AG04449 (cell line): Measurements from ENCODE around the gene PRCD.

Experiments used
- CTCF ChIA-PET: fragments of 350-600 bp; formaldehyde crosslinking; extraction: SDS; loops from one replicate; lab custom pipeline; 2021; ENCODE audit warnings: antibody characterized with exemption; lab: Yijun Ruan, JAX
- POLR2A ChIA-PET: fragments of 400-600, 350-600 bp; formaldehyde crosslinking; extraction: SDS; loops from one replicate; lab custom pipeline; 2020; ENCODE audit warnings: antibody characterized with exemption, inconsistent platforms; lab: Yijun Ruan, JAX
- DNase-seq: peaks from one replicate; pipeline ENCODE4 v3.0.0-alpha.2; 2010; ENCODE audit warnings: low read depth, low spot score
- H3K4me3 ChIP-seq: 2 replicates; pipeline ENCODE4 v1.5.1; 2011; ENCODE audit warnings: low read depth, mild to moderate bottlenecking, control low read depth, low read length
- TF ChIP-seq, protein P1 (sequence below): IDR thresholded peaks from one replicate; pipeline ENCODE4 v1.5.1; 2011; ENCODE audit warnings: mild to moderate bottlenecking, moderate library complexity, low read length, control low read depth, inconsistent platforms; ENCODE audit not compliant: insufficient read depth; ENCODE audit errors: missing control alignments

PRCD gene

DNA sequence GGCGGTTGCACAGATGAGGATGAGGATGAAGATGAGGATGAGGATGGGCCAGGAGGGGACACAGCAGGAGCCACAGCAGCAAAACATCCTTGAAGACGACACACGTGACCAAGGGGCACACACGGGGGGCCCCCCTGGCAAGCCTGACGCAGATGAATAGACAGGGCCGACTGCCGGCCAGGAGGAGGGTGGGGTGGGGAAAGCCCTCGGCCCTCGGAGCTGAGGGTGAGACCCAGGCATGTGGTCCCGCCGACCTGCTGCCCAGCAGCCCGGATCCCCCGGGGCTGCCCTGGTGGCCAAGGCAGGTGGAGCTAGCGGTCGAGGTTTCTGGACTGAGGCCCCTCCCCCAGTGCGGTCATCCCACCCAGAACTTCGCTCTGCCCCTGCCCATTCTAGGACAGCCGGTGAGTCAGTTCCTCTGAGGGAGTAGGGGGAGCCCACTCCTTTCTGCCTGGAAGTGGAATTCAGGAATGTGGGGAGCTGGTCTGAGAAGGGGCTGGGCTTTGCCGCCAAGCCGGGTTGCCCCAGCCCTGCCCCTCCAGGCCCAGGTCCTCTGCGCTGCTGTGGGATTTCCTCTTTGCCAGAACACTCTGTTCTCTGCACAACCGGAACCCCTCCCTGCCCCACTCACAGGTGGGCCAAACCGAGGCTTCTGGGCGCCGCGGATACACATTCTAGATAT lies 12.3 kb upstream of the PRCD start:
- CTCF ChIA-PET: interaction anchor here (1.0 to 4.7 kb wide), 13 partner anchors 8 to 187 kb away, joined by 3 to 46 read pairs (median 8); partner anchors contain the start of gene PRCD
- TF ChIP-seq, protein P1, sequence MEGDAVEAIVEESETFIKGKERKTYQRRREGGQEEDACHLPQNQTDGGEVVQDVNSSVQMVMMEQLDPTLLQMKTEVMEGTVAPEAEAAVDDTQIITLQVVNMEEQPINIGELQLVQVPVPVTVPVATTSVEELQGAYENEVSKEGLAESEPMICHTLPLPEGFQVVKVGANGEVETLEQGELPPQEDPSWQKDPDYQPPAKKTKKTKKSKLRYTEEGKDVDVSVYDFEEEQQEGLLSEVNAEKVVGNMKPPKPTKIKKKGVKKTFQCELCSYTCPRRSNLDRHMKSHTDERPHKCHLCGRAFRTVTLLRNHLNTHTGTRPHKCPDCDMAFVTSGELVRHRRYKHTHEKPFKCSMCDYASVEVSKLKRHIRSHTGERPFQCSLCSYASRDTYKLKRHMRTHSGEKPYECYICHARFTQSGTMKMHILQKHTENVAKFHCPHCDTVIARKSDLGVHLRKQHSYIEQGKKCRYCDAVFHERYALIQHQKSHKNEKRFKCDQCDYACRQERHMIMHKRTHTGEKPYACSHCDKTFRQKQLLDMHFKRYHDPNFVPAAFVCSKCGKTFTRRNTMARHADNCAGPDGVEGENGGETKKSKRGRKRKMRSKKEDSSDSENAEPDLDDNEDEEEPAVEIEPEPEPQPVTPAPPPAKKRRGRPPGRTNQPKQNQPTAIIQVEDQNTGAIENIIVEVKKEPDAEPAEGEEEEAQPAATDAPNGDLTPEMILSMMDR: no peak
- POLR2A ChIA-PET: interaction anchor here (0.5 to 1.1 kb wide), 2 partner anchors 19 to 65 kb away, joined by 3 read pairs; no protein-coding TSS in a partner anchor
- H3K4me3 ChIP-seq: no peak overlapping the region
- no peak for DNase-seq

DNA sequence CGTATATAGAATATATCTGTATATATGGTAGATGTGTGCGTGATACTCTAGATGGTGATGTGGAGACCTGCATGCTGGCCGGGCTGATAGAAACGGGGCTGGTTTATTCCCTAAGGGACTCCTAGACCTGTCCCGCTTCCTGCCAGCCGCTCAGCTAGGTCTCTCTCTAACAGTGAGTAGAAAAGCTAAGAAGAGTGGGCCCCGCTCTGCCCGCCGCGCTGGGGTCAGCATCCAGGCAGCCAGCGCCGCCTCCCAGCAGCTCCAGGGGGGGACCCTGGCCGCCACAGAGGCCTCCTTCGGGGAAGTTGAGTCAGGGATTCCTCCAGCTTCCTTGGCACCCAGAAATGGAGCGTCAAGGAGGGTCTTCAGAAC lies 11.7 kb upstream of the PRCD start:
- TF ChIP-seq, protein P1: no peak
- POLR2A ChIA-PET: interaction anchor here (0.5 to 1.1 kb wide), 2 partner anchors 18 to 66 kb away, joined by 3 read pairs; no protein-coding TSS in a partner anchor
- no peak overlapping the region for H3K4me3 ChIP-seq
- DNase-seq: no peak
- CTCF ChIA-PET: interaction anchor here (1.0 to 4.7 kb wide), 15 partner anchors 8 to 186 kb away, joined by 3 to 46 read pairs (median 8); partner anchors contain the start of gene PRCD

DNA sequence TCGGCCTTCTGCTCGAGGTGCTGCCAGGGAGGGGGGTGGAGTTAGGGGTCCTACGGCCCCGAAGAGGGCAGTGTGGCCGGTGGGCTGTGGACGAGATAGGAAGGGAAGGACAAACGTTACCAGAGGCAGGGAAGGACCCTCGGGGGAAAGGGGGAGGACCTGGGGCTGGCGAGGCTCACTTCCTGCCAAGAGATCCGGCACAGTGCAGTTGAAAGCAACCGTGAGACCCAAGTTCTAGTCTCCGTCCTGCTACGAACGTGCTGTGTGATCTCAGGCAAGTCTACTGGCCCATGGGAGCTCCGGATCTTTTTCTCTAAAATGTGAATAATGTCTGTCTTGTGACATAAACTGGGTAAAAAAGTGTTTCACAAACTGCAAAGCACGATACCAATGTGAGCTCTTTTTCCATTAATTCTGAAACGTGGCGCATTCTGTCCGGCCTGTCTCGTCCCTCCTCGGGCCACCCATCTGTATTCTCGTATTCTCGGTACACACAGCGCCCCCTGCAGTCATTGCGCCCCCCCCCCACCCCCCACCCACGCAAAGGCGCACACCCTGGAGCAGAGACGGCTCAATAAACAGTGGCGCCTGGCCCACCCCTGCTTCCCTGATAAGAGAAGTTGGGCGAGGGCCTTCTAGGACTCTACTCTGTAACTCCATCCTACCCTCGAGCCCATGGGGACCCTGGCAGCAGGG lies 11.2 kb upstream of the PRCD start:
- no peak for DNase-seq
- H3K4me3 ChIP-seq: no peak overlapping the region
- TF ChIP-seq, protein P1: no peak
- ChIA-PET CTCF (interaction anchor here (1.0 to 4.7 kb wide), 15 partner anchors 9 to 186 kb away, joined by 3 to 46 read pairs (median 7); partner anchors contain the start of genes MXRA7 and PRCD), POLR2A (interaction anchor here (0.6 to 1.7 kb wide), 2 partner anchors 18 to 35 kb away, joined by 3 to 7 read pairs; no protein-coding TSS in a partner anchor)

DNA sequence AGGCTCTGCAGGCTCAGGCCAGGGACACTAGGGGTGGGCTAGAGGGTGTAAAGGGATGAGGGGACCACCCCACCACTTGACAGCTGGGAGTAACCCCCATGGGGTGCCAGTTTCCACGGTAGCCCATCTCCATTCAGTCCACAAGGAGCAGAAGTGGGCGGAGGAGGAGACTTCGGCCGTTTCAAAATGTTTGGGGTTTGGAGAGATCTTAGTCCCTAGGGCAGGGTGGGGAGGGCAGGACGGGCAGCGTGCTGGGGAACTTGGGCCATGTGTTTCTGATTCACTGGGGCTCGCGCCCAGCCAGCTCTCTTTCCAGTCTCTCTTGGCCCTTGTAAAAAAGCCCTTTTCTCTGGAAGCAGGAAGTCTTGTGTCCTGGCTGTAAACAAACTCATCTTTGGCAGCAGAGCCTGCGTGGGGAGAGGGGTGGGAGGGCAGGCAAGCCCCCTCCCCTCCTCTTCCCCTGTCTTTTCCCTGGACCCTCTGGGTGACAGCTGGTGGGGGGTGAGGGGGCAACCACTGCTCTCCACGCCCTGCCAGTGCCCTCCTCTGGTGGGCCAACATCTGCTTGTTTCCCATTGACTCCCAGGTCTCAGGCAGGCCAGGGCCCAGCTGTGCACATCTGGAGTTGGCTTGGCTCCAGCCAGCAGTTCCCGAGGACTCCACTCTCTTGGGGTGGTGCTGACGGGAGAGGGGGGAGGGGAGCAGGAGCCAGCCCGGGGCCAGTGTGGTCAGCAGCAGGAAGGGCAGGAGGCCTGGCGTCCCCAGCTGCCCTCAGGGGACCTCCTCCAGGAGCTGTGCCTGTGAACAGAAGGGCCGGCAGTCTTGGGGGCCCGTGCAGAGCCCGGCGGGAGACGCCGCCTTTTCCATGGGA lies 10.4 kb upstream of the PRCD start:
- no peak for DNase-seq
- CTCF ChIA-PET: interaction anchor here (0.6 to 4.7 kb wide), 12 partner anchors 10 to 791 kb away, joined by 3 to 46 read pairs (median 8); partner anchors contain the start of genes MXRA7 and PRCD
- POLR2A ChIA-PET: interaction anchor here (0.6 to 1.7 kb wide), 3 partner anchors 17 to 34 kb away, joined by 3 to 7 read pairs (median 3); no protein-coding TSS in a partner anchor
- TF ChIP-seq, protein P1: no peak
- H3K4me3 ChIP-seq: no peak overlapping the region

DNA sequence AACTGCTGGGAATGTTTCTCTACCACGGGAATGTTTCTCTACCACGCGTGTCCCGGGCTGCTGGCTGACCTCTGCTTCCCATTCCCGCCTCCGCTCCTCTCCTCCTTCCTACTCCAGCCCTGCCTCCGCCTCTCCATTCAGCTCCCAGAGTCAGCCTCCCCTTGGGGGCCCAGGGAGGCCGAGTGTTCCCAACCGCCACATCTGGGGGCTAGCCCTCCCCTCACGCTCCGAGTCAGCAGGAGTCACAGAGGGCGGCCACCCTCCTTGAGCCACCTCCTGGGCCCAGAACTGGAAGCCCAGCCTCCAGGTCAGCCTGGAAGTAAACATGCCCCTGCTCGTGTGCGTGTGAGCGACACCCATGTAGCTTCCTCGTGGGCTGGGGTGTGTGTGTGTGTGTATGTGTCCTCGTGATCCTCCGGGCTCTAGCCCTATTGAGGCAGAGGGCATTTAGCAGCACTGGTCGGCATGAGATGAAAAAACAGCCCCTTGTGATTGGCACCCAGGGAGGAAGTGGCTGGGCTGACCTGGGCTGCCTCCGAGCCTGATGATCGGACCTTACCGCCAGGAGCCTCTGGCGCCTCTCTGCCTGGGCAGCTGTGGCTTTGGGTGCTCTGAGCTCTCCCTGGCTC lies 9.6 kb upstream of the PRCD start:
- no peak overlapping the region for H3K4me3 ChIP-seq
- ChIA-PET POLR2A (interaction anchor here (1.0 to 1.7 kb wide), 2 partner anchors 16 to 32 kb away, joined by 3 to 7 read pairs; no protein-coding TSS in a partner anchor), CTCF (interaction anchor here (0.6 to 4.7 kb wide), 9 partner anchors 10 to 790 kb away, joined by 3 to 46 read pairs (median 10); partner anchors contain the start of genes MXRA7 and PRCD)
- TF ChIP-seq, protein P1: no peak
- DNase-seq: no peak
